Large intestine (tissue), 3 donors: ENCODE data around the gene WDR5. TPM values are rescaled to one million over a fixed set of nuclear protein-coding genes. Genes with fewer than 3 reads are reported as not detected.

Experiments
- DNase-seq, 2 donors: peaks; one replicate each; pipeline versions ENCODE4 v3.0.0 to v3.0.0-alpha.2; 2013
- H3K27ac ChIP-seq: one replicate; pipeline ENCODE4 v1.5.1; 2013; ENCODE audit warnings: low read length
- H3K27me3 ChIP-seq: 2 replicates; pipeline ENCODE4 v1.6.1; 2013; ENCODE audit warnings: low read length; ENCODE audit not compliant: control insufficient read depth, insufficient read depth
- H3K36me3 ChIP-seq: 2 replicates; pipeline ENCODE4 v1.6.1; 2013; ENCODE audit warnings: low read length; ENCODE audit not compliant: control insufficient read depth, insufficient read depth
- H3K4me1 ChIP-seq: one replicate; pipeline ENCODE4 v1.6.1; 2013; ENCODE audit warnings: low read length; ENCODE audit not compliant: control insufficient read depth, insufficient read depth
- H3K4me3 ChIP-seq: one replicate; pipeline ENCODE4 v1.5.1; 2013; ENCODE audit warnings: low read length
- H3K9me3 ChIP-seq: one replicate; pipeline ENCODE4 v1.6.1; 2013; ENCODE audit warnings: mild to moderate bottlenecking, low read depth, low read length, moderate library complexity; ENCODE audit not compliant: control insufficient read depth
- WGBS: methylation state at CpG from one replicate; pipeline ENCODE4 v1.1.5; 2013; ENCODE audit warnings: low lambda C conversion rate; ENCODE audit not compliant: insufficient coverage; 5-methylcytosine and 5-hydroxymethylcytosine counted together
- polyA plus RNA-seq: library from polyadenylated mRNA; unstranded; fragments of 120-200 nt; gene quantifications from one replicate; pipeline ENCODE4 v1.2.1, GENCODE V29; 2013

Gene WDR5
- polyA plus RNA-seq, 1 donor, result 30.4 TPM

DNA sequence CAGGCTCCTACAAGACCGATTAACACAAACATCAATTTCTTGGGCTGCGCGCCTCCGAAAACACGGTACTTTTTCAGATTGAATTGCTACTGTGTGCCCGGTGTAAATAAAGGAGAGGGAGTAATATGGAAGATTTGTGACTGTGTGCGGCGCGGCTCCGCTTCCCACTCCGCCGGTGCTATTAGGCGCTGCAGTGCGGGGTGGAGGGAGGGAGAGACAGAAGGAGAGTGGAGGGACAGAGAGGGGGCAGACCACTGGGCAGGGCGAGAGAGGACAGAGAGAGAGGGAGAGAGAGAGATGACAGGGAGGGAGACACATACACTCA, 53.2 kb downstream of the WDR5 start:
- no peak overlapping the region for H3K4me3 ChIP-seq
- peaks cover 11% of the 10 kb centered on the region for H3K27me3 ChIP-seq
- no peaks in the 10 kb centered on the region for H3K9me3 ChIP-seq
- no peak for DNase-seq
- peaks cover 7% of the 10 kb centered on the region for H3K4me1 ChIP-seq
- WGBS, result 0% methylated on average over 1 of the region's 15 CpGs
- no peaks in the 10 kb centered on the region for H3K36me3 ChIP-seq
- H3K27ac ChIP-seq, result peak overlapping the region; percentile 29

DNA sequence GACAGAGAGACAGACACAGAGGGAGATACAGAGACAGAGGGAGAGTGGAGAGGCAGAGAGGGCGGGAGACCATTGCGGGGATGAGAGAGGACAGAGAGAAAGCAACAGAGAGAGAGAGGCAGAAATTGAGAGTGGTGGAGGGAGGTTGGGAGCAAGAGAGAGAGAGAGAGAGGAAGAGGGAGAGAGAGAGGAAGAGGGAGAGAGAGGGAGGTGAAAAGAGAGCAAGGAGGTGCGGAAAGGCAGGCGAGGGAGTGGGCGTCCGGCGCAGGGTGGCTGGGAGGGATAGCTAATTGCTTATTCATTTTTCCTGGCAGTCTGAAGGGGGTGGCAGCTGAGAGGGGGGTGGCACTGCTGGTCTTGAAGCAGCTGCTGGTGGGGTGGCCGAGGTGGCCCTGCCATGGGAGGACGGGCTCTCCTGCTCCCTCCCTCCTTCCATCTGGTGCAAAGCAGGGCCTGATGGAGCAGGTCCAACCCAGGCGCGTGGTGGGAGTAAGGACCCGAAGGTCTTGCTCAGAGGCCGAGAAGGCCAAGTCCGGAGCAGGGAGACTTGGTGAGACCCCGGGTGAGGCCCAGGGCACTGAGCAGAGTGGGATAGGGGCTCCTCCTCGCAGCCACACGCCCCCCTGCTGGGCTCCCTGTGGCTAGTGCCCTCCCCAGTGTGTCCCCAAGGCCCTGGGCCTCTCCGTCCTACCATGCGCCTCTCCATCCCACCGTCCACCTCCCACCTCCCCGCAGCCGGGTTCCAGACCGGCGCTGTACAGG, 53.8 kb downstream of the WDR5 start:
- WGBS, result 55% methylated on average over 2 of the region's 24 CpGs
- Histone ChIP-seq H3K9me3 (no peaks in the 10 kb centered on the region), H3K4me3 (no peak overlapping the region), H3K36me3 (no peaks in the 10 kb centered on the region), H3K27me3 (peaks cover 11% of the 10 kb centered on the region), H3K4me1 (peaks cover 7% of the 10 kb centered on the region), H3K27ac (peak overlapping the region; percentile 29)
- no peak for DNase-seq

- DNase-seq, result peak in 1 of 2 donors; percentile 63
These were observed 54.6 kb downstream of the WDR5 start for GRCh38 chr9:134190232-134191121.

GRCh38 chr9:134191455-134192209, 55.8 kb downstream of the WDR5 start:
- H3K9me3 ChIP-seq, result no peaks in the 10 kb centered on the region
- DNase-seq, result no peak

More at GRCh38 chr9:134190232-134191121, 54.6 kb downstream of the WDR5 start:
- Histone ChIP-seq H3K27me3 (peaks cover 11% of the 10 kb centered on the region), H3K4me1 (peaks cover 7% of the 10 kb centered on the region), H3K4me3 (no peak overlapping the region), H3K27ac (no peak overlapping the region), H3K36me3 (no peaks in the 10 kb centered on the region), H3K9me3 (no peaks in the 10 kb centered on the region)
- WGBS, result no CpG with 5 or more reads among the region's 29 CpGs

DNA sequence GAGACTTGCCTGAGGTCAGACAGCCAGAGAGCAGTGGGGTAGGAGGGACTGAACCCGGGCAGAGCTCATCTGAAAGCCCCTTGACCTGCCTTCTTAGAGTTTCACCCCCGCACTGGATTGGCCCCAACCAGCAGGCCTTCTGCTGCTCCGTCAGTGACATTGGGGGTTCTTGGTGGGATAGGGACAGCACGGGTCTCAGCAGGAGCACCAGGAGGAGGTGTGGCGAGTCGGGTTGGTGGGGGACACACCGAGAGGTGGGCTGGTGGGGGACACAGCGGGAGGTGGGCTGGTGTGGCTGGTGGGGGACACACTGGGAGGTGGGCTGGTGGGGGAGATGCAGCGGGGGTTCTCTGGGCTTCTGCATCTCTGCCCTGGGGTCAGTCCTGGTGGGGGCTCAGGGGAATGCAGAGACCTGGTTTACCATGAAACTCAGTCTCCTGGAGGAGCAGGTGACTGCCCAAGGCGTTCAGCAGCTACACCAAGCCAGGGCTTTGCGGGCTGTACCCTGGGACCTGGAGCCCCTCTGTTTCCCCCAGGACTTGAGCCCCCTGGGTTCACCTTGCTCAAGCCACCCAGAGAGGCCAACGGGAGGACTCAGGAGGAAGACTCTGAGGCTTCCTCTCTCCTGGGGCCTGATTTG, 56.5 kb downstream of the WDR5 start:
- no peak for DNase-seq
- no peak overlapping the region for H3K4me3 ChIP-seq
- H3K36me3 ChIP-seq, result no peaks in the 10 kb centered on the region
- no peak overlapping the region for H3K27ac ChIP-seq
- peaks cover 11% of the 10 kb centered on the region for H3K27me3 ChIP-seq
- H3K4me1 ChIP-seq, result peaks cover 7% of the 10 kb centered on the region
- WGBS, result no CpG with 5 or more reads among the region's 12 CpGs
- H3K9me3 ChIP-seq, result no peaks in the 10 kb centered on the region

More at GRCh38 chr9:134191455-134192209, 55.8 kb downstream of the WDR5 start:
- Histone ChIP-seq H3K27ac (no peak overlapping the region), H3K36me3 (no peaks in the 10 kb centered on the region), H3K27me3 (peaks cover 11% of the 10 kb centered on the region), H3K4me3 (no peak overlapping the region), H3K4me1 (peaks cover 7% of the 10 kb centered on the region)
- WGBS, result 78% methylated on average over 1 of the region's 6 CpGs

DNA sequence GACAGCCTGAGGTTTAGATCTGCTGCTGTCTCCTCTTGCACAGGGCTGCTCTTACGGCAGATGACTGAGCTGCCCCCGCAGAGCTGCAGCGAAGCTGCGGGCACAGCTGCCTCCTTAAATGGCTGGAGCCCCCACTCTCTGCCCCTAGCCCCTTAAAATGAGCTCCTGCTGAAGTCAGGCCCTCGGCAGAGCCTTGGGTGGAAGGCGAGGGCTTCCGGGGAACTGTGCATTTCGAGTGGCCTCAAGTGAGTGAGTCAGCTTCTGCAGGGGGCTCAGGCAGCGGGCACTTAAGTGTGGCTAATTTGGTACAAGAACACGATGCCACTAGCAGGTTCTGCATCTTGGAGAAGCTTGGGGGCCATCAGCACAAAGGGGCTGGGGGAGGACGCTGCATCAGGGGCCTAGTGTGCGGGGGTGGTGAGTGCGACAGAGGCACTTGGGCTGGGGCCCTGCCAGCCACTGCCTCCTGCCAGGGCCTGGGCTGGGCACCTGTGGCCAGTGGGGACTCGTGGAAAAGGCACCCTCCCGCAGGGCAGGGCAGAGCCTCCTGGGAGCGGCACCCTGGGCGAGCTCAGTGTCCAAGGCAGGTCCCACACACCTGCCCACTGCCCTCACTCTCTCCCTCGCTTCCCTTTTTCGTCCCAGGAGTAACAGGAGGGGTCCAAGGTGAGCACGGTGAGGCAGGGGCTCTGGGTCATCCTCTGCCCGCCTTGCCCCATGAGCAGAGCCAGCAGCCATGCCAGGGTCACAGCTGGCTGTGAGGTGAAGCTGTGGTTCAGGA, 57.3 kb downstream of the WDR5 start:
- WGBS, result no CpG with 5 or more reads among the region's 21 CpGs
- Histone ChIP-seq H3K36me3 (no peaks in the 10 kb centered on the region), H3K27ac (no peak overlapping the region), H3K4me3 (no peak overlapping the region), H3K9me3 (no peaks in the 10 kb centered on the region), H3K27me3 (peaks cover 11% of the 10 kb centered on the region), H3K4me1 (peaks cover 7% of the 10 kb centered on the region)
- DNase-seq, result no peak

- peaks cover 3% of the 10 kb centered on the region for H3K27me3 ChIP-seq
- no peaks in the 10 kb centered on the region for H3K9me3 ChIP-seq
- DNase-seq, result no peak
- 100% methylated on average over 1 of the region's 11 CpGs for WGBS
- H3K27ac ChIP-seq, result no peak overlapping the region
- H3K4me1 ChIP-seq, result no peaks in the 10 kb centered on the region
- no peaks in the 10 kb centered on the region for H3K36me3 ChIP-seq
- no peak overlapping the region for H3K4me3 ChIP-seq
These were observed 58.1 kb downstream of the WDR5 start for GRCh38 chr9:134193912-134194535.

DNA sequence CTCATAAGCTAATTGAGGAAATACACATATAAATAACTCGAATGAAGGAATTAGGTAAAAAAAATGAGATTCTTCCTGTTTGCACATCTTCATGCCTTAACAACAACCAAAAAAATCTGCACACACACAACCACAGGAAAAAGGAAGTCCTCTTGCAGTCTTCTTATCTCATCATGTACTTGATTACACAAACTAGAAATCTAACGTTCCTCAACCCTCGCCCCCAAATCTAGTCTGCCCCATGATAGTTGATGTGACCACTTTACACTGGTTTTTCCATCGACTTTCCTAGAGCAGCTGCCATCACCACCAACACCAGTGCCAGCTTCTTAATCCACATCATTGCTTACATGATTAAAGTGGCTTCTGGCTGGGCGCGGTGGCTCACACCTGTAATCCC, 59.7 kb downstream of the WDR5 start:
- Histone ChIP-seq H3K27ac (no peak overlapping the region), H3K9me3 (no peaks in the 10 kb centered on the region), H3K4me1 (no peaks in the 10 kb centered on the region), H3K36me3 (no peaks in the 10 kb centered on the region), H3K4me3 (no peak overlapping the region), H3K27me3 (no peaks in the 10 kb centered on the region)
- 60% methylated on average over 1 of the region's 6 CpGs for WGBS
- DNase-seq, result no peak

DNA sequence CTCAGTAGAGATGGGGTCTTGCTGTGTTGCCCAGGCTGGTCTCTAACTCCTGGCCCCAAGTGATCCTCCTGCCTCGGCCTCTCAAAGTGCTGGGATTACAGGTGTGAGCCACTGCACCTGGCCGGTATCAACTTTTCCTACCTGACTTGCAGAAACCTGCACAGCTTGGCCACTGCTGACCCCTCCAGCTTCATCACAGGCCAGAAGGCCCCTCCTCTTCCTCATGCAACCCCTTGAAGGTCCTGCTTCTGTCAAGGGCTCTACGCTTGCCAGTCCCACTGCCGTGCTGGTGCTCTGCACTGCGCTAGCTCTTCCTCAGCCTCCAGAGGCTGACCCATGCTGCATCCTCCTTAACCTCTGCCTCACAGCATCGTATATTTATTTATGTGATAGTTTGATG, 61.0 kb downstream of the WDR5 start:
- Histone ChIP-seq H3K9me3 (no peaks in the 10 kb centered on the region), H3K27me3 (no peaks in the 10 kb centered on the region), H3K36me3 (no peaks in the 10 kb centered on the region), H3K4me1 (no peaks in the 10 kb centered on the region), H3K27ac (no peak overlapping the region), H3K4me3 (no peak overlapping the region)
- no peak for DNase-seq
- no CpG with 5 or more reads among the region's 6 CpGs for WGBS
